Esophagus muscularis mucosa (tissue), 4 donors: ENCODE data around the gene TSPOAP1.

Experiments
- EP300 ChIP-seq: sonication (generic); formaldehyde crosslinking; IDR thresholded peaks from one replicate; pipeline ENCODE4 v1.6.1; 2017; ENCODE audit warnings: antibody characterized with exemption
- POLR2A ChIP-seq: fragments of 450-650 bp; IDR thresholded peaks from one replicate; pipeline ENCODE4 v1.6.1; 2017; ENCODE audit warnings: antibody characterized with exemption, moderate library complexity, mild to moderate bottlenecking, low read depth
- POLR2AphosphoS5 ChIP-seq, 2 donors: sonication (generic); formaldehyde crosslinking; IDR thresholded peaks; one replicate each; pipeline ENCODE4 v1.6.1; 2017; ENCODE audit warnings: antibody characterized with exemption in 2 of 2
- TF ChIP-seq, protein P1 (sequence below), 3 experiments: fragments of 200-600 bp in 2 of 3; fragments of 450-650 bp in 1 of 3; sonication (generic) in 2 of 3; IDR thresholded peaks; one replicate each; pipeline ENCODE4 v1.5.1; 2017 to 2019; ENCODE audit warnings: antibody characterized with exemption in 3 of 3, mild to moderate bottlenecking in 2 of 3, moderate library complexity in 1 of 3

DNA sequence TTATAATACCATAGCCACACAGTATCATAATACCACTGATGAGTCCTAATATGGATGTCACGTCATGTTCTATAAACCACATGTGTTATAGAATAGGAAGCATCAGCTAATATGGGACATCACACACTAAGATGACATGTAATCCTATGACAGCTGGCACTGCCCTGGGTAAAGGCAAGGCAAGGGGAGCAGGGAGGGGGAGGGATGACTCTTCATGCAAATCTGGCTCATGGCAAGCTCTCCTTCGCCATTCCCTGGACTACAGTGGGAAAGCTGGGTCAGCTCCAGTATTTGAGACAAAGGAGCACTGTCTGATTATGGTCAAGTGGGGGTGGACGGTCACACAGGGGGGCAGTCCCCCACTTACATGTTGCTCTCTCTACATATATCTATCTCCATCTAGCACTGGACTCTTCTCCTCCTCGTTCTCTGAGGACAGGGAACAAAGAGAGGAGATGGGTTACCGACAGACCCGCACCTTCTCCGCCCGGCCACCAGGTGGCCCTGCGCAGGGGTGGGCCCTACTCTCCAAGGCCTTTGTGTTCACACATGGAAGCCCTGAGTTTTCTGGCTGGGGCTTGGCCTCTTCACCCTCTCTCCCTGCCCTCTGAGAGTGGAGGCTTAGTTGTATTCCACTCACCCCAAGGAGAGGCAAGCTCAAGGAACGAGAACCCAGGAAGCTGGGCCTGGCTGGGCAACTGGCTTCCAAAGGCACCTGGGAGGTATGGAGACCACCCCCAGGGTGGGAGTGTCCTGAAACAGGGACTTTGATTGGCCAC, 24.4 kb downstream of the TSPOAP1 start:
- TF ChIP-seq, protein P1, sequence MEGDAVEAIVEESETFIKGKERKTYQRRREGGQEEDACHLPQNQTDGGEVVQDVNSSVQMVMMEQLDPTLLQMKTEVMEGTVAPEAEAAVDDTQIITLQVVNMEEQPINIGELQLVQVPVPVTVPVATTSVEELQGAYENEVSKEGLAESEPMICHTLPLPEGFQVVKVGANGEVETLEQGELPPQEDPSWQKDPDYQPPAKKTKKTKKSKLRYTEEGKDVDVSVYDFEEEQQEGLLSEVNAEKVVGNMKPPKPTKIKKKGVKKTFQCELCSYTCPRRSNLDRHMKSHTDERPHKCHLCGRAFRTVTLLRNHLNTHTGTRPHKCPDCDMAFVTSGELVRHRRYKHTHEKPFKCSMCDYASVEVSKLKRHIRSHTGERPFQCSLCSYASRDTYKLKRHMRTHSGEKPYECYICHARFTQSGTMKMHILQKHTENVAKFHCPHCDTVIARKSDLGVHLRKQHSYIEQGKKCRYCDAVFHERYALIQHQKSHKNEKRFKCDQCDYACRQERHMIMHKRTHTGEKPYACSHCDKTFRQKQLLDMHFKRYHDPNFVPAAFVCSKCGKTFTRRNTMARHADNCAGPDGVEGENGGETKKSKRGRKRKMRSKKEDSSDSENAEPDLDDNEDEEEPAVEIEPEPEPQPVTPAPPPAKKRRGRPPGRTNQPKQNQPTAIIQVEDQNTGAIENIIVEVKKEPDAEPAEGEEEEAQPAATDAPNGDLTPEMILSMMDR (IDR thresholded peaks at IDR 0.05), result peak; percentile 45 to 67 (median 51)
- TF ChIP-seq EP300 (no peak), POLR2A (no peak), POLR2AphosphoS5 (IDR thresholded peaks at IDR 0.05) (no peak)
